Loucy (cell line): ENCODE measurements around the gene ACOT8.

Source experiments
- EZH2phosphoT487 ChIP-seq: fragments of 200-600 bp; IDR thresholded peaks from 2 replicates; pipeline ENCODE4 v1.6.1; 2018; ENCODE audit warnings: antibody characterized with exemption, mild to moderate bottlenecking, moderate library complexity, borderline replicate concordance
- TF ChIP-seq, protein P1 (sequence below): fragments of 200-600 bp; sonication (generic); conservative IDR thresholded peaks from 2 replicates; pipeline ENCODE4 v1.5.1; 2014; ENCODE audit warnings: mild to moderate bottlenecking, antibody characterized with exemption, low read length

DNA sequence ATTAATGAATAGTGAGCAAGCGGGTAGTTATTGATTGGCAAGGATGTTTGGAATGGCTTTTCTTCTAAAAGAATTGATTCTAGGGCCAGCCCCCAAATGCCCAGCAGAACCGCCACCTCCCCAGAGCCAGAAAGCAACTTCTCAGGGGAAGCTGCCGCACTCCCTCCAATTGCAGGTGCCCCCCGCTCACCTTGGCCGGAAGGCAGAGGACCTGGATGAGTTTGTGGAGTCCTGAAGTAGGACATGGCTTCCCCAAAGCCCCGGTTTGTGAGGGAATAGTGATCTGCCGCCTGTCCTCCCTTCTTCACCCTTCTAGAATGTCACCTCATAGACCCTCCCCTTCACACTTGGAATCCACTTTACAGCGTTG lies 30.1 kb upstream of the ACOT8 start, which contains the start of gene SPATA25:
- TF ChIP-seq, protein P1, sequence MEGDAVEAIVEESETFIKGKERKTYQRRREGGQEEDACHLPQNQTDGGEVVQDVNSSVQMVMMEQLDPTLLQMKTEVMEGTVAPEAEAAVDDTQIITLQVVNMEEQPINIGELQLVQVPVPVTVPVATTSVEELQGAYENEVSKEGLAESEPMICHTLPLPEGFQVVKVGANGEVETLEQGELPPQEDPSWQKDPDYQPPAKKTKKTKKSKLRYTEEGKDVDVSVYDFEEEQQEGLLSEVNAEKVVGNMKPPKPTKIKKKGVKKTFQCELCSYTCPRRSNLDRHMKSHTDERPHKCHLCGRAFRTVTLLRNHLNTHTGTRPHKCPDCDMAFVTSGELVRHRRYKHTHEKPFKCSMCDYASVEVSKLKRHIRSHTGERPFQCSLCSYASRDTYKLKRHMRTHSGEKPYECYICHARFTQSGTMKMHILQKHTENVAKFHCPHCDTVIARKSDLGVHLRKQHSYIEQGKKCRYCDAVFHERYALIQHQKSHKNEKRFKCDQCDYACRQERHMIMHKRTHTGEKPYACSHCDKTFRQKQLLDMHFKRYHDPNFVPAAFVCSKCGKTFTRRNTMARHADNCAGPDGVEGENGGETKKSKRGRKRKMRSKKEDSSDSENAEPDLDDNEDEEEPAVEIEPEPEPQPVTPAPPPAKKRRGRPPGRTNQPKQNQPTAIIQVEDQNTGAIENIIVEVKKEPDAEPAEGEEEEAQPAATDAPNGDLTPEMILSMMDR: no peak
- no peak for TF ChIP-seq EZH2phosphoT487
